ENCODE results near the gene PTPN20.
"Not testable (repeated sequence)": the region's sequence is repeated elsewhere in the genome, so short reads cannot be mapped to it uniquely, and the experiment has no call there.

DNA sequence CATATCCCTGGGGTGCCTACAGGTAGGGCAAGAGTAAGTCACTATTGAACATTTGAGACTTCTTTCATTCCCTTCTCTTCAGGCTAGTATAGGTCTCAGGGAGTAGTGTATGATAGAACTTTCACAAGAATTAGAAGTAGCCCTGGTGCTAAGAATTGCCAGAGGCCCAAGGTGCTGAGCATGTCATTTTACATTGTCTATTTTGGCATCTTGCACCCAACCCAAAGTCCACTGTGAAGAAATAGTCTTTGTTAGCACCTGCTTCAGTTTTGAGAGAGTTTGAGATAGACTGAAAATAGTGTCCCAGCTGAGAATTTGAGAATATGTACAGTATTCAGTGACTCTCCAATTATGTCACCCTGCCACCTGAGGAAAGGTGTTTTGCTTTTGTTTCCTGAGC lies 17.6 kb downstream of the PTPN20 start:
- TF ChIP-seq, protein P1, sequence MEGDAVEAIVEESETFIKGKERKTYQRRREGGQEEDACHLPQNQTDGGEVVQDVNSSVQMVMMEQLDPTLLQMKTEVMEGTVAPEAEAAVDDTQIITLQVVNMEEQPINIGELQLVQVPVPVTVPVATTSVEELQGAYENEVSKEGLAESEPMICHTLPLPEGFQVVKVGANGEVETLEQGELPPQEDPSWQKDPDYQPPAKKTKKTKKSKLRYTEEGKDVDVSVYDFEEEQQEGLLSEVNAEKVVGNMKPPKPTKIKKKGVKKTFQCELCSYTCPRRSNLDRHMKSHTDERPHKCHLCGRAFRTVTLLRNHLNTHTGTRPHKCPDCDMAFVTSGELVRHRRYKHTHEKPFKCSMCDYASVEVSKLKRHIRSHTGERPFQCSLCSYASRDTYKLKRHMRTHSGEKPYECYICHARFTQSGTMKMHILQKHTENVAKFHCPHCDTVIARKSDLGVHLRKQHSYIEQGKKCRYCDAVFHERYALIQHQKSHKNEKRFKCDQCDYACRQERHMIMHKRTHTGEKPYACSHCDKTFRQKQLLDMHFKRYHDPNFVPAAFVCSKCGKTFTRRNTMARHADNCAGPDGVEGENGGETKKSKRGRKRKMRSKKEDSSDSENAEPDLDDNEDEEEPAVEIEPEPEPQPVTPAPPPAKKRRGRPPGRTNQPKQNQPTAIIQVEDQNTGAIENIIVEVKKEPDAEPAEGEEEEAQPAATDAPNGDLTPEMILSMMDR (IDR thresholded peaks at IDR 0.05): not testable (repeated sequence)
- TF ChIP-seq TCF7L2 (IDR thresholded peaks at IDR 0.05; ENCODE audit: low read depth, low read length); POLR2AphosphoS5 (IDR thresholded peaks at IDR 0.05; ENCODE audit: low read depth, low read length); SIN3A (IDR thresholded peaks at IDR 0.05; ENCODE audit: borderline replicate concordance, insufficient read depth, low read depth, low read length): not testable (repeated sequence)
- TF ChIP-seq, protein P2, sequence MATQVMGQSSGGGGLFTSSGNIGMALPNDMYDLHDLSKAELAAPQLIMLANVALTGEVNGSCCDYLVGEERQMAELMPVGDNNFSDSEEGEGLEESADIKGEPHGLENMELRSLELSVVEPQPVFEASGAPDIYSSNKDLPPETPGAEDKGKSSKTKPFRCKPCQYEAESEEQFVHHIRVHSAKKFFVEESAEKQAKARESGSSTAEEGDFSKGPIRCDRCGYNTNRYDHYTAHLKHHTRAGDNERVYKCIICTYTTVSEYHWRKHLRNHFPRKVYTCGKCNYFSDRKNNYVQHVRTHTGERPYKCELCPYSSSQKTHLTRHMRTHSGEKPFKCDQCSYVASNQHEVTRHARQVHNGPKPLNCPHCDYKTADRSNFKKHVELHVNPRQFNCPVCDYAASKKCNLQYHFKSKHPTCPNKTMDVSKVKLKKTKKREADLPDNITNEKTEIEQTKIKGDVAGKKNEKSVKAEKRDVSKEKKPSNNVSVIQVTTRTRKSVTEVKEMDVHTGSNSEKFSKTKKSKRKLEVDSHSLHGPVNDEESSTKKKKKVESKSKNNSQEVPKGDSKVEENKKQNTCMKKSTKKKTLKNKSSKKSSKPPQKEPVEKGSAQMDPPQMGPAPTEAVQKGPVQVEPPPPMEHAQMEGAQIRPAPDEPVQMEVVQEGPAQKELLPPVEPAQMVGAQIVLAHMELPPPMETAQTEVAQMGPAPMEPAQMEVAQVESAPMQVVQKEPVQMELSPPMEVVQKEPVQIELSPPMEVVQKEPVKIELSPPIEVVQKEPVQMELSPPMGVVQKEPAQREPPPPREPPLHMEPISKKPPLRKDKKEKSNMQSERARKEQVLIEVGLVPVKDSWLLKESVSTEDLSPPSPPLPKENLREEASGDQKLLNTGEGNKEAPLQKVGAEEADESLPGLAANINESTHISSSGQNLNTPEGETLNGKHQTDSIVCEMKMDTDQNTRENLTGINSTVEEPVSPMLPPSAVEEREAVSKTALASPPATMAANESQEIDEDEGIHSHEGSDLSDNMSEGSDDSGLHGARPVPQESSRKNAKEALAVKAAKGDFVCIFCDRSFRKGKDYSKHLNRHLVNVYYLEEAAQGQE (IDR thresholded peaks at IDR 0.05; ENCODE audit: insufficient read depth in 1 of 2, low read depth in 2 of 2, low read length in 1 of 2): not testable (repeated sequence)

Data from Panc1 (cell line).